Measurements from ENCODE around the gene RAPGEF3.

DNA sequence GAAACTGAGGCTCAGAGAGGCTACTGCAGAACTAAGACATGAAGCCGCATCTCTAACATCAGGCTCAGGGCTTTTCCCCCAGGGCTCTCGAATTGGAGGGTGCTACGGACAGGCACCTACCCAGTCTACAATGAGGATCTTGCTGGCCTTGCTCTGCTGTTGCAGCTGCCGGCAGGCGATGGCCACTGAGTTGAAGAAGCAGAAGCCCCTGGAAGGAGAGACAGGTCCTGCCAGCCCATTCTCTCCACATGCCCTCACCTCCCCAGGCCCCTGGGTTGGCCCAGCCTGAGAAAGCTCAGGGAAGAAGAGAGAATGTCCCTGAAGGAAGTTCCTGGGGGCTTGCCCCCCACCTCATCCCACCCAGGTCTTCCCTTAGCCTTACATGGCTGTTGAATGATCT lies 30.5 kb upstream of the RAPGEF3 start:
- TF ChIP-seq, protein P1, sequence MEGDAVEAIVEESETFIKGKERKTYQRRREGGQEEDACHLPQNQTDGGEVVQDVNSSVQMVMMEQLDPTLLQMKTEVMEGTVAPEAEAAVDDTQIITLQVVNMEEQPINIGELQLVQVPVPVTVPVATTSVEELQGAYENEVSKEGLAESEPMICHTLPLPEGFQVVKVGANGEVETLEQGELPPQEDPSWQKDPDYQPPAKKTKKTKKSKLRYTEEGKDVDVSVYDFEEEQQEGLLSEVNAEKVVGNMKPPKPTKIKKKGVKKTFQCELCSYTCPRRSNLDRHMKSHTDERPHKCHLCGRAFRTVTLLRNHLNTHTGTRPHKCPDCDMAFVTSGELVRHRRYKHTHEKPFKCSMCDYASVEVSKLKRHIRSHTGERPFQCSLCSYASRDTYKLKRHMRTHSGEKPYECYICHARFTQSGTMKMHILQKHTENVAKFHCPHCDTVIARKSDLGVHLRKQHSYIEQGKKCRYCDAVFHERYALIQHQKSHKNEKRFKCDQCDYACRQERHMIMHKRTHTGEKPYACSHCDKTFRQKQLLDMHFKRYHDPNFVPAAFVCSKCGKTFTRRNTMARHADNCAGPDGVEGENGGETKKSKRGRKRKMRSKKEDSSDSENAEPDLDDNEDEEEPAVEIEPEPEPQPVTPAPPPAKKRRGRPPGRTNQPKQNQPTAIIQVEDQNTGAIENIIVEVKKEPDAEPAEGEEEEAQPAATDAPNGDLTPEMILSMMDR (IDR thresholded peaks at IDR 0.05; ENCODE audit: low read depth, low read length, missing input control), result no peak
- TF ChIP-seq YY1 (IDR thresholded peaks at IDR 0.05) (no peak), TAF1 (conservative IDR thresholded peaks at IDR 0.05) (no peak), NR2F2 (IDR thresholded peaks at IDR 0.05) (no peak), GABPA (IDR thresholded peaks at IDR 0.05 in 1 of 2, conservative IDR thresholded peaks at IDR 0.05 in 1 of 2) (no peak), SP1 (IDR thresholded peaks at IDR 0.05) (no peak)
- TF ChIP-seq, protein P2, sequence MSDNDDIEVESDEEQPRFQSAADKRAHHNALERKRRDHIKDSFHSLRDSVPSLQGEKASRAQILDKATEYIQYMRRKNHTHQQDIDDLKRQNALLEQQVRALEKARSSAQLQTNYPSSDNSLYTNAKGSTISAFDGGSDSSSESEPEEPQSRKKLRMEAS (IDR thresholded peaks at IDR 0.05), result no peak
- TF ChIP-seq, protein P3, sequence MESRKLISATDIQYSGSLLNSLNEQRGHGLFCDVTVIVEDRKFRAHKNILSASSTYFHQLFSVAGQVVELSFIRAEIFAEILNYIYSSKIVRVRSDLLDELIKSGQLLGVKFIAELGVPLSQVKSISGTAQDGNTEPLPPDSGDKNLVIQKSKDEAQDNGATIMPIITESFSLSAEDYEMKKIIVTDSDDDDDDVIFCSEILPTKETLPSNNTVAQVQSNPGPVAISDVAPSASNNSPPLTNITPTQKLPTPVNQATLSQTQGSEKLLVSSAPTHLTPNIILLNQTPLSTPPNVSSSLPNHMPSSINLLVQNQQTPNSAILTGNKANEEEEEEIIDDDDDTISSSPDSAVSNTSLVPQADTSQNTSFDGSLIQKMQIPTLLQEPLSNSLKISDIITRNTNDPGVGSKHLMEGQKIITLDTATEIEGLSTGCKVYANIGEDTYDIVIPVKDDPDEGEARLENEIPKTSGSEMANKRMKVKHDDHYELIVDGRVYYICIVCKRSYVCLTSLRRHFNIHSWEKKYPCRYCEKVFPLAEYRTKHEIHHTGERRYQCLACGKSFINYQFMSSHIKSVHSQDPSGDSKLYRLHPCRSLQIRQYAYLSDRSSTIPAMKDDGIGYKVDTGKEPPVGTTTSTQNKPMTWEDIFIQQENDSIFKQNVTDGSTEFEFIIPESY (IDR thresholded peaks at IDR 0.05), result no peak
